K562 (cell line): ENCODE data around the gene TEX53. TPM values are rescaled to one million over a fixed set of nuclear protein-coding genes. Genes with fewer than 3 reads are reported as not detected.

Source experiments
- ATAC-seq: fragments of 200-7000 bp; cut with Tn5 transposase; 3 replicates; pipeline ENCODE4 v1.9.1; 2020; ENCODE audit warnings: moderate library complexity
- BruUV-seq: library from RNA; stranded (reverse); fragments of 400-500 nt; replicated peaks from 2 replicates; lab custom pipeline; 2021; lab: Mats Ljungman, UMichigan
- CTCF ChIA-PET: fragments of 300-600 bp; formaldehyde crosslinking; extraction: SDS; loops from one replicate; lab custom pipeline; 2021; ENCODE audit warnings: low intra/inter-chr PET ratio; lab: Yijun Ruan, JAX
- POLR2A ChIA-PET: fragments of 300-600, 350-650 bp; sonication (Branson Sonifier 250); formaldehyde crosslinking; extraction: SDS; loops from one replicate; lab custom pipeline; 2021; ENCODE audit warnings: antibody characterized with exemption, inconsistent platforms; lab: Yijun Ruan, JAX
- DNase-seq, 4 experiments: peaks; one replicate each; pipeline versions ENCODE4 v3.0.0 to v3.0.0-alpha.2; 2011 to 2018; ENCODE audit warnings: low spot score in 3 of 4, mixed read lengths in 3 of 4; ENCODE audit errors: extremely low read depth in 1 of 4
- FAIRE-seq: peaks from 2 replicates; lab custom pipeline; 2011; peaks lifted over from hg19 to GRCh38; lab: Jason Lieb, UNC
- H2AFZ ChIP-seq: 2 replicates; pipeline ENCODE4 v1.6.0; 2011; ENCODE audit warnings: low read depth, low read length, control low read depth, inconsistent platforms
- H3K27ac ChIP-seq: fragments of 200-600 bp; 3 replicates; pipeline ENCODE4 v1.8.0; 2011; ENCODE audit warnings: low read depth, mild to moderate bottlenecking, control low read depth, inconsistent platforms, low read length, moderate library complexity, mixed read lengths; ENCODE audit errors: extremely low read depth
- H3K27me3 ChIP-seq, 2 experiments: fragments of 300-600 bp in 1 of 2; 2 replicates in 1 of 2; 3 replicates in 1 of 2; pipeline versions ENCODE4 v1.6.0 to v1.8.0; 2011; ENCODE audit warnings: inconsistent platforms in 2 of 2, low read length in 2 of 2, mild to moderate bottlenecking in 1 of 2, mixed read lengths in 1 of 2, moderate library complexity in 1 of 2; ENCODE audit not compliant: control insufficient read depth in 2 of 2, insufficient read depth in 2 of 2
- H3K36me3 ChIP-seq: fragments of 300-600 bp; 3 replicates; pipeline ENCODE4 v1.8.0; 2011; ENCODE audit warnings: mild to moderate bottlenecking, low read length, inconsistent platforms; ENCODE audit not compliant: control insufficient read depth, insufficient read depth
- H3K4me1 ChIP-seq, 2 experiments: fragments of 200-600 bp in 1 of 2; replicated peaks in 1 of 2; 2 replicates in 1 of 2; 3 replicates in 1 of 2; pipeline versions ENCODE4 v1.5.1 to v1.8.0; 2011; ENCODE audit warnings: inconsistent platforms in 2 of 2, low read length in 2 of 2, mild to moderate bottlenecking in 1 of 2, mixed read lengths in 1 of 2, moderate library complexity in 1 of 2; ENCODE audit not compliant: control insufficient read depth in 2 of 2, insufficient read depth in 2 of 2
- H3K4me2 ChIP-seq: 2 replicates; pipeline ENCODE4 v1.6.1; 2011; ENCODE audit warnings: low read length, control low read depth, inconsistent platforms, mixed read lengths; ENCODE audit not compliant: insufficient read depth
- H3K4me3 ChIP-seq: fragments of 200-600 bp; sonication (generic), shearing (Covaris generic); 2 replicates; pipeline ENCODE4 v1.5.1; 2016; ENCODE audit warnings: control low read depth, inconsistent platforms
- H3K79me2 ChIP-seq: fragments of 200-600 bp; 3 replicates; pipeline ENCODE4 v1.8.0; 2011; ENCODE audit warnings: low read length, inconsistent platforms; ENCODE audit not compliant: control insufficient read depth, insufficient read depth
- H3K9ac ChIP-seq, 2 experiments: 2 replicates each; pipeline versions ENCODE4 v1.6.0 to v1.6.1; 2011; ENCODE audit warnings: low read depth in 2 of 2, low read length in 2 of 2, control low read depth in 1 of 2, inconsistent platforms in 1 of 2, mild to moderate bottlenecking in 1 of 2, mixed read lengths in 1 of 2; ENCODE audit not compliant: insufficient read depth in 1 of 2
- H3K9me1 ChIP-seq: one replicate; pipeline ENCODE4 v1.6.0; 2011; ENCODE audit warnings: inconsistent platforms, mild to moderate bottlenecking, low read length, moderate library complexity; ENCODE audit not compliant: control insufficient read depth, insufficient read depth
- H3K9me3 ChIP-seq: replicated peaks from 2 replicates; pipeline ENCODE4 v1.5.1; 2011; ENCODE audit warnings: low read depth, low read length, inconsistent platforms; ENCODE audit not compliant: control insufficient read depth, insufficient read depth
- H4K20me1 ChIP-seq: replicated peaks from 2 replicates; pipeline ENCODE4 v1.6.1; 2011; ENCODE audit warnings: low read length, inconsistent platforms, mixed read lengths; ENCODE audit not compliant: control insufficient read depth, insufficient read depth
- CHD2 ChIP-seq: IDR thresholded peaks from 2 replicates; pipeline ENCODE4 v1.6.1; 2011; ENCODE audit warnings: low read depth, low read length
- GABPA ChIP-seq: fragments of 200-800 bp; sonication (Bioruptor generic); conservative IDR thresholded peaks from 2 replicates; pipeline ENCODE4 v1.6.1; 2016; ENCODE audit warnings: low read depth, missing genetic modification characterization, missing compliant biosample characterization
- HCFC1 ChIP-seq: IDR thresholded peaks from 2 replicates; pipeline ENCODE4 v1.6.1; 2012; ENCODE audit warnings: low read depth, low read length, improper control_type of control experiment
- HIVEP1 ChIP-seq: fragments of 250-450 bp; sonication (Bioruptor Pico); IDR thresholded peaks from 2 replicates; pipeline ENCODE4 v1.4.0; 2020; ENCODE audit warnings: mild to moderate bottlenecking
- KAT8 ChIP-seq: fragments of 450-650 bp; IDR thresholded peaks from 2 replicates; pipeline ENCODE4 v1.6.1; 2016; ENCODE audit warnings: low read depth, mild to moderate bottlenecking
- KDM2B ChIP-seq: fragments of 250-450 bp; sonication (Bioruptor Pico); IDR thresholded peaks from 2 replicates; pipeline ENCODE4 v1.8.0; 2021; ENCODE audit warnings: mild to moderate bottlenecking, moderate library complexity
- NR2F6 ChIP-seq: fragments of 450-650 bp; formaldehyde crosslinking; IDR thresholded peaks from 2 replicates; pipeline ENCODE4 v1.4.0; 2020; ENCODE audit warnings: mild to moderate bottlenecking
- PHB2 ChIP-seq: fragments of 450-650 bp; IDR thresholded peaks from 2 replicates; pipeline ENCODE4 v1.6.1; 2017; ENCODE audit warnings: low read depth
- PURB ChIP-seq: sonication (generic); formaldehyde crosslinking; IDR thresholded peaks from 2 replicates; pipeline ENCODE4 v1.9.0; 2021; ENCODE audit warnings: low read depth, mild to moderate bottlenecking, missing genetic modification reagents
- ZNF282 ChIP-seq: sonication (generic); formaldehyde crosslinking; IDR thresholded peaks from 2 replicates; pipeline ENCODE4 v1.8.1; 2023; ENCODE audit warnings: missing genetic modification reagents
- whole genome bisulfite sequencing: fragments of 100-300 bp; shearing (Covaris generic); methylation state at CpG from one replicate; pipeline ENCODE4 v1.1.6; 2016; ENCODE audit warnings: low coverage, mixed read lengths; ENCODE audit not compliant: insufficient coverage; ENCODE audit errors: missing lambda C conversion rate; 5-methylcytosine and 5-hydroxymethylcytosine counted together
- in situ Hi-C: fragments of 300-500 bp; cut with MboI; formaldehyde crosslinking; loops from 4 replicates; pipeline ENCODE4 v1.15.0; 2018; ENCODE audit warnings: inconsistent platforms, mixed read lengths
- intact Hi-C: fragments of 100-400 bp; cut with micrococcal nuclease; formaldehyde crosslinking; loops from 2 replicates; pipeline ENCODE4 v1.14.2; 2022
- polyA plus RNA-seq, 8 experiments: library from polyadenylated mRNA; depleted of rRNA in 4 of 8; stranded (reverse) in 5 of 8; unstranded in 3 of 8; fragments of >200 nt; fragmentation: Nextera tagmentation in 2 of 8; fragmentation: Illumina TruSeq in 1 of 8; extraction: Ambion mirVana in 2 of 8; extraction: Trizol in 1 of 8; gene quantifications; 2 replicates each; pipeline versions ENCODE4 v1.2.1 to v1.2.3, GENCODE V29; 2011 to 2014; ENCODE audit warnings: inconsistent platforms in 1 of 8, missing spikeins in 1 of 8
- total RNA-seq, 7 experiments: library from RNA; depleted of rRNA in 6 of 7; stranded (reverse); fragments of >200 nt in 6 of 7; fragmentation: Illumina TruSeq in 2 of 7; extraction: Trizol in 2 of 7; gene quantifications; 2 replicates each; pipeline versions ENCODE4 v1.2.1 to v1.2.3, GENCODE V29; 2011 to 2021; ENCODE audit warnings: low replicate concordance in 1 of 7
- TF ChIP-seq, protein P1 (sequence below), 2 experiments: fragments of 450-650 bp in 1 of 2; IDR thresholded peaks; 2 replicates each; pipeline ENCODE4 v1.6.1; 2011 to 2017; ENCODE audit warnings: low read depth in 2 of 2, antibody characterized with exemption in 1 of 2, borderline replicate concordance in 1 of 2, low read length in 1 of 2, mild to moderate bottlenecking in 1 of 2, mixed read lengths in 1 of 2; ENCODE audit not compliant: control insufficient read depth in 1 of 2

TEX53 gene
- total and polyA plus RNA-seq, 9 of the 15 experiments (the other 6 are each of a cell fraction or from before 2014, with no cell fraction given) = not detected

DNA sequence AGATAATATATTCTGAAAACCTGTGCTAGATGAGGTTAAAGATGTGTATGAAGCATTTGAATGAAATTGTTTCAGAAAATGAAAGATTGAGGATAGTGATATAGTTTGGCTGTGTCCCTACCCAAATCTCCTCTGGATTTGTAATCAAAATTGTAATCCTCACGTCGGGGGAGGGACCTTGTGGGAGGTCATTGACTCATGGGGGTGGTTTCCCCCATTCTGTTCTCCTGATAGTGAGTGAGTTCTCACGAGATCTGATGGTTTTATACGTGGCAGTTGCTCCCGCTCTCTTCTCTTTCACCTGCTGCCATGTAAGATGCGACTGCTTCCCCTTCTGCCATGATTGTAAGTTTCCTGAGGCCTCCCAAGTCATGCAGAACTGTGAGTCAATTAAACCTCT is 26.4 kb upstream of the TEX53 start:
- Histone ChIP-seq H3K9ac (no peak overlapping the region), H3K79me2 (no peaks in the 10 kb centered on the region), H2AFZ (no peak overlapping the region)
- WGBS = 0% methylated on average over 6 of the region's 6 CpGs
- no peak for ATAC-seq
- TF ChIP-seq HIVEP1 (CRISPR knock-in tag) = no peak
- peak; percentile 43 for TF ChIP-seq CHD2
- TF ChIP-seq, all 486 proteins: peak for 1
- Histone ChIP-seq H3K9me3 (no peaks in the 10 kb centered on the region), H3K27ac (no peak overlapping the region), H3K4me2 (no peak overlapping the region), H3K4me3 (no peak overlapping the region), H3K36me3 (no peaks in the 10 kb centered on the region), H3K9me1 (no peaks in the 10 kb centered on the region), H4K20me1 (no peaks in the 10 kb centered on the region), H3K4me1 (no peaks in the 10 kb centered on the region), H3K27me3 (peaks cover 0 to 2% of the 10 kb centered on the region in 2 experiments; a peak in 2 of 5 replicates)
- FAIRE-seq (no peak), DNase-seq (no peak)
- BruUV-seq = no TSS peak
- intact Hi-C loops (loop anchor here (5.0 to 10.0 kb wide), 2 partner anchors 33 to 911 kb away; no protein-coding TSS in a partner anchor), in situ Hi-C loops (no loop called here)
- POLR2A ChIA-PET = no interaction called here
- CTCF ChIA-PET = no interaction called here

DNA sequence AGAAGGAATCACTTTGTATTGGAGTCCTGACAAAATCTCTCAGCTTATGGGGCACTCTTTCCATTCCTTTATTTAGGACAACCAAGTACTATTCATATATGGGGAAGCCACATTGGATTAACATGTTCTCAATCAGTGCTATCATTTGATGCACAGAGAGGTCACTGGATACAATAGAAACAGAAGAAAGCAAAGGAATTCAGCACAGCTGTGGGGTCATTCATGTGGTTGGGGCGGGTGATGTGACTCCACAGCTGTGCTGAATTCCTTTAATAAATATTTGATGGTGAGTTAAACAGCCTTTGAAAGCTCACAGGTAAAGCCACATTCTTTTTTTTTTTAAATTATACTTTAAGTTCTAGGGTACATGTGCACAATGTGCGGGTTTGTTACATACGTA is 25.2 kb upstream of the TEX53 start:
- in situ Hi-C loops (no loop called here), intact Hi-C loops (loop anchor here (1.0 to 10.0 kb wide), 3 partner anchors 34 to 912 kb away; no protein-coding TSS in a partner anchor)
- H4K20me1 ChIP-seq = no peaks in the 10 kb centered on the region
- no peak overlapping the region for H3K4me3 ChIP-seq
- CTCF ChIA-PET = interaction anchor here (1.0 to 1.6 kb wide), 3 partner anchors 224 to 331 kb away, joined by 3 read pairs; no protein-coding TSS in a partner anchor
- peaks cover 0 to 2% of the 10 kb centered on the region in 2 experiments; a peak in 2 of 5 replicates for H3K27me3 ChIP-seq
- no peak for ATAC-seq
- no peak for FAIRE-seq
- no peaks in the 10 kb centered on the region for H3K36me3 ChIP-seq
- no peaks in the 10 kb centered on the region for H3K9me3 ChIP-seq
- DNase-seq = no peak
- BruUV-seq = no TSS peak
- no peaks in the 10 kb centered on the region for H3K4me1 ChIP-seq
- H2AFZ ChIP-seq = no peak overlapping the region
- no peak overlapping the region for H3K4me2 ChIP-seq
- H3K9me1 ChIP-seq = no peaks in the 10 kb centered on the region
- no peak overlapping the region for H3K9ac ChIP-seq
- no peak overlapping the region for H3K27ac ChIP-seq
- WGBS = 5% methylated on average over 3 of the region's 3 CpGs
- TF ChIP-seq ZNF282 (CRISPR knock-in tag) = no peak
- TF ChIP-seq PHB2 = no peak
- TF ChIP-seq KAT8 = no peak
- TF ChIP-seq NR2F6 = no peak
- TF ChIP-seq PURB = no peak
- TF ChIP-seq, protein P1, sequence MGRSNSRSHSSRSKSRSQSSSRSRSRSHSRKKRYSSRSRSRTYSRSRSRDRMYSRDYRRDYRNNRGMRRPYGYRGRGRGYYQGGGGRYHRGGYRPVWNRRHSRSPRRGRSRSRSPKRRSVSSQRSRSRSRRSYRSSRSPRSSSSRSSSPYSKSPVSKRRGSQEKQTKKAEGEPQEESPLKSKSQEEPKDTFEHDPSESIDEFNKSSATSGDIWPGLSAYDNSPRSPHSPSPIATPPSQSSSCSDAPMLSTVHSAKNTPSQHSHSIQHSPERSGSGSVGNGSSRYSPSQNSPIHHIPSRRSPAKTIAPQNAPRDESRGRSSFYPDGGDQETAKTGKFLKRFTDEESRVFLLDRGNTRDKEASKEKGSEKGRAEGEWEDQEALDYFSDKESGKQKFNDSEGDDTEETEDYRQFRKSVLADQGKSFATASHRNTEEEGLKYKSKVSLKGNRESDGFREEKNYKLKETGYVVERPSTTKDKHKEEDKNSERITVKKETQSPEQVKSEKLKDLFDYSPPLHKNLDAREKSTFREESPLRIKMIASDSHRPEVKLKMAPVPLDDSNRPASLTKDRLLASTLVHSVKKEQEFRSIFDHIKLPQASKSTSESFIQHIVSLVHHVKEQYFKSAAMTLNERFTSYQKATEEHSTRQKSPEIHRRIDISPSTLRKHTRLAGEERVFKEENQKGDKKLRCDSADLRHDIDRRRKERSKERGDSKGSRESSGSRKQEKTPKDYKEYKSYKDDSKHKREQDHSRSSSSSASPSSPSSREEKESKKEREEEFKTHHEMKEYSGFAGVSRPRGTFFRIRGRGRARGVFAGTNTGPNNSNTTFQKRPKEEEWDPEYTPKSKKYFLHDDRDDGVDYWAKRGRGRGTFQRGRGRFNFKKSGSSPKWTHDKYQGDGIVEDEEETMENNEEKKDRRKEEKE (IDR thresholded peaks at IDR 0.05; ENCODE audit: borderline replicate concordance in 1 of 2, control insufficient read depth in 1 of 2, low read depth in 2 of 2, low read length in 1 of 2) = no peak
- no peak for TF ChIP-seq KDM2B (CRISPR knock-in tag)
- no peak for TF ChIP-seq GABPA (tag)
- TF ChIP-seq HCFC1 = no peak
- no peaks in the 10 kb centered on the region for H3K79me2 ChIP-seq
- POLR2A ChIA-PET = no interaction called here
